Right ventricle myocardium superior (tissue), 1 donor: ENCODE data around the gene HSF2BP. TPM values are rescaled to one million over a fixed set of nuclear protein-coding genes. Genes with fewer than 3 reads are reported as not detected.
A peak's percentile ranks its signal among the peaks of the same experiment; 100 is the strongest.
"Not testable (repeated sequence)": the region's sequence is repeated elsewhere in the genome, so short reads cannot be mapped to it uniquely, and the experiment has no call there.

Experiments
- ATAC-seq: fragments of 200-7000 bp; cut with Tn5 transposase; one replicate; pipeline ENCODE4 v1.9.1; 2020; ENCODE audit warnings: mild to moderate bottlenecking; ENCODE audit not compliant: poor library complexity
- DNase-seq: peaks from one replicate; pipeline ENCODE4 v3.0.0-alpha.2; 2020
- intact Hi-C: fragments of 100-400 bp; cut with DNase I; formaldehyde crosslinking; loops from one replicate; pipeline ENCODE4 v1.11.2; 2022
- microRNA-seq: library from miRNA; unstranded; fragments of <30 nt; microRNA quantifications from one replicate; pipeline ENCODE4 v1.2.0, GENCODE V29; 2020
- total RNA-seq: library from RNA; stranded (reverse); fragmentation: NEBNext Ultra II Directional; extraction: Animal tissue kit (Norgen Biotek cat#: 25700); gene quantifications from one replicate; pipeline ENCODE4 v1.2.1, GENCODE V29; 2021
- donor health status: DM: no; HTN: yes; CAD: no; lungs with severe emphysema.

HSF2BP gene
- total RNA-seq, 1 donor from 2014 or later, result not detected

DNA sequence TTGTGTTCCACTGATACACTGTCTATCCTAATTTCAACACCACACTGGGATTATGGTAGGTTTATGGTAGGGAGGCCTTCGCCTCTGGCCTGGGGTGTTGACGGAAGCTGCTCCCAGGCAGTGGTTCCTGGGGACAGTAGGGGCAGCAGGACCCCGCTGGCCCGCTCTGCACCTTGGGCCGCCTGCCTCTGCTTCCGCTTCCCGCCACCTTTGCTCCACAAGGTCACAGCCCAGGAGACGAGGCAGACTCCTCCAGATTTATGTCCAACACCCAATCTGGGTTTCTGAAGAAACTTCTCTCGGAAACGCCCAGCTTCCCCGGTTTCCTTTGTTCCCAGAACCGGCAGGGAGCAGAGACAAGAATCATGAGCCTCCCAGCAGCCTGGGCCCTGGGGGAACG is 155.4 kb downstream of the HSF2BP start:
- intact Hi-C loops, DNase-seq: not testable (repeated sequence)
- peak; percentile 8 for ATAC-seq

DNA sequence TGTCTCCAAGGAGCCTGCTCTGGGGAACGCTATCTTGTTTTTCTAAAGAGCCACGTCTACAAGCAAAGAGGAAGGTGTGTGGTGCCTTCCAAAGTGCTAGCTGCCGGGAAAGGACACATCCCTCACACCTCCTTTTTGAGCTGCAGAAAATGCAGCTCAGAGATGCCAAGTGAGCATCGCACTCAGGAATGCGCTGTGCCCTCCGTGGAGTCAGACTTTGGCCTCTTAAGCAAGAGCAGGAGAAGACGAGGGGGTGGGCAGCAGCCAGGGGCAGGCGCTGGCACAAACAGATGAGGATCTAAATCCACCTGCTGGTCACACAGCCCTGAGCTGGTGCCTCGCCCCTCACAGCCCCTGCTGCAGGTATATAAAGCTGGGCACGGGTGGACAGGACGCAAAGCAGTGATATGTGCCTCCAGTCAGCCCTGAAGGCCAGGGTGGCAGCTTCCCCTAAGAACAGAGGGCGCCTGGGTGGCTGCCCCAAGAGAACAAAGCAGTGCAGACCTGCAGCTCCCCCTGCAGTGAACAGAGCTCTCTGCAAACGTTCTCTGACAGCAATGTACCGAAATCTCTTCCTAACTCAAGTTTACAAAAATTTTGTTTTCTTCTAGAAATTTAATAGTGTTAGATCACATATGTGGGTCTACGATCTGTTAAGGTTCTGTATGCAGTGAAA is 156.1 kb downstream of the HSF2BP start:
- ATAC-seq, result peak; percentile 66
- DNase-seq, intact Hi-C loops: not testable (repeated sequence)

- DNase-seq, intact Hi-C loops: not testable (repeated sequence)
- ATAC-seq, result peak; percentile 80
Measured at GRCh38 chr21:43502407-43503071, 156.7 kb downstream of the HSF2BP start.

GRCh38 chr21:43498924-43499323 is 160.4 kb downstream of the HSF2BP start:
- ATAC-seq, result peak; percentile 44
- intact Hi-C loops, DNase-seq: not testable (repeated sequence)

- DNase-seq, result not testable (repeated sequence)
- ATAC-seq, result peak; percentile 8
Measured at GRCh38 chr21:43498065-43498464, 161.2 kb downstream of the HSF2BP start.

GRCh38 chr21:43494279-43495012 is 164.8 kb downstream of the HSF2BP start:
- intact Hi-C loops, ATAC-seq, DNase-seq: not testable (repeated sequence)

More at GRCh38 chr21:43498065-43498464, 161.2 kb downstream of the HSF2BP start:
- intact Hi-C loops, result not testable (repeated sequence)

DNA sequence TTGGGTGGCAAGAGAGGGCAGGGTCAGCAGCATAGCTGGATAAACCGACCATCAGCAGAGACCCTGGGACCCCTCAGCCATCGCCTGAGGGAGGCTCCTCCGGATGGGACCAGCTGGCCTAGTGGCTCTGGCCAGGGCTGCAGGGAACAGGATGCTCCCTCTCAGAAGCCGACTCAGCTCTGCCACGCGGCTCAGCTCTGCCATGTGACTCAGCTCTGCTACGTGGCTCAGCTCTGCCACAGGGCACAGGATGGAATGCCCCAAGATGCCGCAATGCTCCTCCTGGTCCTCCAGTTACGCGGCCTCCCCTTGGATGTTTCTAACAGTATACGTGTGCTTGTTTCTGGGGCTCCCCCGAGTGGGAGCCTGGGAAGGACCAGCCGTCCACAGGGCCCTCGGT is 165.8 kb downstream of the HSF2BP start:
- ATAC-seq, DNase-seq, intact Hi-C loops: not testable (repeated sequence)

DNA sequence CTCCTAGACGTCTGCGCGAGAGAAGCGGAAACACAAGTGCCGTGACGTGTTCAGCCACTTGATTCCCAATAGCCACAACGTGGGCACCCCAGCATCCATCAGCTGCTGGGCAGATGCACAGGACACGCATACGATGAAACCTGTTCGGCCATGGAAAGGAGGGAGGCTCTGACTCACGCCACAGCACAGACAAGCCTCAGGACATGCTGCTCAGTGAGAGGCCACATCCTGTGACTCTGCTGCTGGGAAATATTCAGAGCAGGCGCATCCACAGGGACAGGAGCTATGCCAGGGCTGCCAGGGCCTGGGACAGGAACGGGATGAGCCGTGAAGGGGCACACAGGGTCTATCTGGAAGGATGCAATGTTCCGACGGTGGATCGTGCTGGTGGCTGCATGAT is 171.1 kb downstream of the HSF2BP start:
- DNase-seq, ATAC-seq, intact Hi-C loops: not testable (repeated sequence)

DNA sequence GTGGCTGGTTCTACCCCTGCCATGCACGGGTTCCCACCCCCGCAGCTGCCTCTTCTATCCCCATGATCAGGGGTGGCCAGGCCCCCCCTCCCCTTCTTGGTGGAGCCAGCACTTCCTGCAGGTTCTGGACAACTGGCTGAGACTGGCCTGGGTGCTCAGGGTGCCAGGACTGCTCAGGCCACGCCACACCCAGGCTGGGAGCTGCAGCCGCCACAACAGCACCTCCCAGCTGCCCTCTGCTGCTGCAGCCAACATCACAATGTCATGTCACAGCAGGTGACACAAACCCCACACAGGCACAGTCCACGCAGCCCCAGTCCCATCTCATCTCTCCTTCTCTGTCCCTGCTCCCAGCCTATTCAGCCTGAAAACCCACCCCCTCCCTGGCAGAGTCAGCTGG is 173.2 kb downstream of the HSF2BP start:
- DNase-seq, intact Hi-C loops, ATAC-seq: not testable (repeated sequence)

- intact Hi-C loops, ATAC-seq, DNase-seq: not testable (repeated sequence)
Measured at GRCh38 chr21:43485016-43485415, 174.3 kb downstream of the HSF2BP start.

- DNase-seq, intact Hi-C loops: not testable (repeated sequence)
- peak; percentile 42 for ATAC-seq
Measured at GRCh38 chr21:43479197-43479596, 180.1 kb downstream of the HSF2BP start.

Small RNAs within 50 kb of the gene (microRNA-seq; reads per million reads assigned to microRNA genes)
- not detected for gene MIR6070

Other genes with a start within 250 kb of the HSF2BP start
- gene SIK1, start 232.4 kb downstream of the HSF2BP start, total RNA-seq, result 7.7 TPM
- 8.4 TPM for gene RRP1B, start 72 bp upstream of the HSF2BP start, total RNA-seq
- gene PDXK, start 59.6 kb upstream of the HSF2BP start, total RNA-seq, result 93.8 TPM
- 36.1 TPM for gene CSTB, start 116.8 kb upstream of the HSF2BP start, total RNA-seq
- gene RRP1, start 130.1 kb upstream of the HSF2BP start, total RNA-seq, result 9.4 TPM
- gene AGPAT3, start 205.7 kb upstream of the HSF2BP start, total RNA-seq, result 96.3 TPM